T-helper 2 cell (primary cell): Measurements from ENCODE around the gene ATP5IF1.
A peak's percentile ranks its signal among the peaks of the same experiment; 100 is the strongest.

ENCODE experiments used
- DNase-seq, 5 experiments: peaks; one replicate each; pipeline versions ENCODE4 v3.0.0 to v3.0.0-alpha.2; 2012 to 2022

Gene ATP5IF1

DNA sequence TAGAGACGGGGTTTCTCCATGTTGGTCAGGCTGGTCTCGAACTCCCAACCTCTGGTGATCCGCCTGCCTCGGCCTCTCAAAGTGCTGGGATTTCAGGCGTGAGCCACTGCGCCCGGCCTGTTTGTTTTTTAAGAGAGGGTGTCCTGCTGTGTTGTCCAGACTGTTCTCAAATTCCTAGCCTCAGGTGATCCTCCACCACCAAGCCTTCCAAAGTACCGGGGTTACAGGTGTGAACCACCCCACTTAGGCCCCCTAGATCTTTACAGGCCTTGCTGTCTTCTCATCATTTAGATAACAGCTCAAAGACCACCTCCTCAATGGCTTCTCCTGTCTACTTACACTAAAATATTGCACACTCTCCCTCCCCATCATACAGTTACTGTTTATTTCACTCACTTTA lies 29.7 kb downstream of the ATP5IF1 start:
- no peak for DNase-seq

DNA sequence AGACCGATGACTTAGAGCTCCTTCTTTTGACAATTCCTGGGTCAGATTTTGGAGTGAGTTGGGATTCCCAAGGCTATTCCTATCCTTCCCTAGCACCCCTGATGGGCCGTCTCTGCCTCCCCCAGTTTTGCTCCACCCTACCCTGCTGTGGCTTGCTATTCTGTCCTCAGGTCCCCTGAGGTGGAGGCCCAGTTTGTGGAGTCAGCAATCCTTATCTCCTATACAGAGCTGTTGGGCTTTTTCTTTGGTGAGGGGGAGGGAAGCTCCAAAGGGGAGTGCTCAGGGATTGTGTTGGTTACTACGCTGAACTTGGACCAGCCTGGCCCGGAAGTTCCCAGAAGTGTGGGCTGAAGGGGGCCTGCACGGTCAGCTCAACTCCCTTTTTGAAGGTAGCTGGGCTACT lies 31.0 kb downstream of the ATP5IF1 start:
- no peak for DNase-seq

DNA sequence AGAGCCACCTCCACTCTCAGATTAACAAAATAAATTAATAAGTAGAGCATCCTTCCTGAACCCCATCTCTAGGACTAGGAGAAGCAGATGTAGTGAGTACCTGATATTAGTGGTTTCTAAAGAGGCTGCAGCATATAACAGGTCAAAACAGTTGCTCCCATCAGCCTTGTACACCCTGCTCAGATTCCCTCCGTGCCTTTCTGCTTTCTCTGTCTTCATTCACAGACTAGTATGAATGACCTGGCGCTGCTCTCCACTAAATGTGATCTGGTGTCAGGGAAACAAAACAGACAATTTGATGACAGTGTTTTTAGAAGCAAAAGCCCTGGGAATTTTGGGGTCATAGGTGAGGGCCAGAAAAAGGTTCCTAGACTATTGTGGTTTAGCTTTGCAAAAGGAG lies 31.7 kb downstream of the ATP5IF1 start:
- DNase-seq, result no peak

DNA sequence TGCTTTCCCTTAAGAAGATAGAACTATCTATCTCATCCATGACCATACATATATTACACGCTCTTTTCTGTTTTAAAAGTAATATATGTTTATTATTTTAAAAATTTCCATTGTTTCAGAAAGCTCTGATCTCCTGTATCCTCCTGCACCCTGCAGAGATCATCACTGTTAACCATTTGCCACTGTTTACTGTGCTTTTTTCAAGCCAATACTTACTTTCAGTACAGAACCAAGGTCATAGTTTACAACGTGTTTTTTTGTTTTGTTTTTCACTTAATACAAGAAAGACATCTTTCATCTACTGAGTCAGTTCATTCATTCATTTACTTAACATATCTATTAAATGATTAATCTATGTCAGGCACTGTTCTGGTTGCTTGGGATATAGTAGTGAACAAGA lies 33.6 kb downstream of the ATP5IF1 start:
- no peak for DNase-seq

- DNase-seq, result no peak
Measured at GRCh38 chr1:28272215-28272852, 36.4 kb downstream of the ATP5IF1 start.

DNA sequence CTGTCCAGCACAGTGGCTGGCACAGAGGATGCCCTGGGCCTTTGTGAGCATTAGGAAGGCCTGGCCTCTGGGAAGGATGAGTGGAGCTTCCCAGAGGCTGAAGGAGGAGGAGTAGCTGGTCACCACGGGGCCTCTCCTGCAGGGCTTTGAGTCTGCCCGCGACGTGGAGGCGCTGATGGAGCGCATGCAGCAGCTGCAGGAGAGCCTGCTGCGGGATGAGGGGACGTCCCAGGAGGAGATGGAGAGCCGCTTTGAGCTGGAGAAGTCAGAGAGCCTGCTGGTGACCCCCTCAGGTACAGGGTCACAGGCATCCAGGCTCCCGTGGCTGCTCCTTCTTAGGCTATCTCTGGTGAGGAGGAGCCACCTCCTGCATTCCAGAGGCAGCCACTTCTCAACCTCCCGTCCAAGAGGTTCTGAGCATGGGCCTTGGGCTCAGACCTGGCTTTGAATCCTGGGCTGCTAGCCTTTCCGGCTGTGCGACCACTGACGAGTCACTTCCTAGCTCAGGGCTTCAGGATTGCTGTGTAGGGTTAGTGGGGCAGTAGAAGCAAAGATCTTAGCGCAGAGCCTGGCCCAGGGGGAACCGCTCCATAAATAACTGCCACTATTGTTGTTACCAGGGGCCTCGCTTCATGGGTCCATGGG lies 37.4 kb downstream of the ATP5IF1 start:
- DNase-seq, result no peak

DNA sequence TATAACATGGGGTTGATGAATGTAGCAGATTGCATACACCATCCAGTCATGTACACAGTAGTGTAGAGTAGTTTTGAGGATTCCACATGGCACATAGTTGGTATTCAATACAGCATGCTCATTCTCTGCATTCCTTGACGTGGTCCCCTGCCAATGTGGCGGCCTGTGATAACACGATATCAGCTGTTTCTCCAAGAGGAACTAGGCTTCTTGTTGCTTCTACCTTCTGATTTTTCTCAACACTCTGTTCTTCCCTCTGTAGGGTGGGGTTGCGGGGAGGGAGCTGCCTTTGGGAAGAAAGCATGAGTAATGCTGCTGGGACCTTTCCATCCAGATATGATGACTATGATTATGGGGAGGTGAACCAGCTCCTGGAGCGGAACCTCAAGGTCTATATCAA lies 42.8 kb downstream of the ATP5IF1 start:
- DNase-seq, result no peak

- no peak for DNase-seq
Measured at GRCh38 chr1:28279721-28280120, 43.8 kb downstream of the ATP5IF1 start.

GRCh38 chr1:28280501-28280900 lies 44.6 kb downstream of the ATP5IF1 start:
- peak in 1 of 5 experiments; percentile 37 for DNase-seq

DNA sequence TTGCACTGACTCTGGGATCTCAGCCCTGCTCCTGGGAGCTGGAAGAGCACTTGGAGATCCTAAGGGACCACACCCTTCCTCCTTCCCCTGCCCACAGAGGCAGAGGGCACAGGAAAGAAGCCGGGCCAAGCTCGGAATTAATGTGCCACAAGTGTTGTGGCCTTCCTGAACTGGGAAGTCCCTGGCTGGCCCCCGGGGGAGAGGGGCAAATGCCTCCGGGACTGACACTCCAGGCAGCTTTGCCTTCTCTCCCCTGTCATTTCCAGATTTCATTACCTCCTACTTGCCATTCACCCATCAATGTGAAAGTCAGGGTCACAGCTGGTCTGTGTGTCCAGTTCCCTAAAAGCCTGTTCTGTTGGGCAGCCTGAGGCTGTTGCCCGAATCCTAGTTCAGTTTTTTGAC lies 45.1 kb downstream of the ATP5IF1 start:
- DNase-seq, result no peak

DNA sequence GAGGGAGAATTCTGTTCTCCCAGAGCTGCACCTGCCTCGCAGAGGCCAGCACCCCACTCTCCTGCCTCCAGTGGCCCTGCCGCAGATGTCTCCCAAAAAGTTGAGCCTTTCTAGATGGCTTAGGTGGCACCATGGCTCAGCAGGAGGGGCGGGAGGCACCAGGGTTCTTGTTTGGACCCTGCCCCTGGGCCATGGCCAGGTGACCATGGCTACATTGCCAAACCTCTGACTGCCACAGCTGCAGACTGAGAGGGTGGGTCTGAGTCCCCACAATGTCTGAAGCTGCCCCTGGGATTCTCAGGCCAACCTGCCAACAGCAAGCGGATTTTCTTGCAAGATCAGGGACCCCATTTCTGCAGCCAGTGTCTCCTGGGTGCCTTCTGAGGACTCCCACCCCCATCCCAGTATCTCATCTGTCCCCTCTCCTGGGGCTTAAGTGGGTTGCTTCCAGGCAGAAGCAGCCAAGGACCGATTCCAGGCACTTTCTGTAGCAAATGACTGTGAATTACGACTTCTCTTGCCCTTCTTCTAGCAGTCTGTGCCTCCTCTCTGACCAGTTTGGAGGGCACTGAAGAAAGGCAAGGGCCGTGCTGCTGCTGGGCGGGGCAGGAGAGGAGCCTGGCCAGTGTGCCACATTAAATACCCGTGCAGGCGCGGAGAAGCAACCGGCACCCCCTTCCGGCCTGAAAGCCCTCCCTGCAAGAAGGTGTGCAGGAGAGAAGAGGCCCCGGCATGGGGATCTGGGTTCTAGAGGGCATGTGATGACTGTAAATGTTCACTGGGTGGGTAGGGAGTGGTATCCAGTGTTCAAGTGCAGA lies 45.9 kb downstream of the ATP5IF1 start:
- no peak for DNase-seq

DNA sequence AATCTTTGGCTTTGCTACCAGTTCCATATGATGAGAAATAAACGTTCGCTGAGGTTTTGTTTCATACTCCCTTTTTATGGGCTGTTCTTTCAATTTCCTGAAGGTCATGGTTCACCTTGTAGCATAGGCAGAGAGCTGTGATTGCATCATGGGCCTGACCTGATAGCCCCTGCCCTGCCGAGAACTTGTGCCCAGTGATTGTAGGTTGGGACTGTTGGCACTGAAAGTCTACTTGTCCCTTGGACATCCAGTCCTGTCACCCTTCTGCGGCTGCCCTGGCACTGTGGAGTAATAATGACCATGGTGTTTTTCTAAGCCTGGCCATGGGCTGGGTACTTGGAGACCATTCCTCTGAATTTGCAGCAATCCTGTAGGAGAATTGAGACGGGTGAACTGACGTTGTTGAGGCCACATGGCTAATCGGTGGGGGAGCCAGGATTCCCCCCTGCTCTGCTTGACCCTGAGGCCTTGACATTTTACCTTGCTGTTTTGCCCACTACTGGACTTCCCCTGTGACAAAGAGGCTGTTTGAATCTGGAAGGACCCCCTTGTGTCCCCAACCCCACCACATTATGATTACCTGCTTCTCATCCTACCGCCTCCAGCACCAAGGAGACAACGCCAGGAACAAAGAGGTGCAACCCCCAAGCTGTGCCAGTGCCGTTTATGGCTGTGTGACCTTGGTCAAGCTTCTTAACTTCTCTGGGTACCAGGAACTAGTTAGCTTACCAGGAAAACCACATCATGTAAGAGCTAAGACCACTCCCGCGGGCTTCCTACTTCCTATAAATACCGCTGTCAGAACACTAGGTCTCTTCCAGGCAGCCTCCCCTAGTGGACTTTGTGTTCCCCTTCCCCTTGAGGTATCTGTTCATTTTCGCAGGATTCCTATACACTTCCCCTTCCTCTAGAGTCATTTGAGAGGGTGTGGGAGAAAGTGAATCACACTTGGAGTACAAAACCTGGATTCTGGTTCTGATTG lies 46.8 kb downstream of the ATP5IF1 start:
- no peak for DNase-seq

- no peak for DNase-seq
Measured at GRCh38 chr1:28286111-28286510, 50.2 kb downstream of the ATP5IF1 start.
